GM23338 (cell line): Measurements from ENCODE around the gene ADGRG6. TPM values are rescaled to one million over a fixed set of nuclear protein-coding genes. Genes with fewer than 3 reads are reported as not detected.

ENCODE experiments used
- ATAC-seq: fragments of 200-7000 bp; cut with Tn5 transposase; 3 replicates; pipeline ENCODE4 v1.9.1; 2020
- DNase-seq: peaks from one replicate; pipeline ENCODE4 v3.0.0-alpha.2; 2015; ENCODE audit warnings: low spot score
- H2AFZ ChIP-seq: fragments of 200-600 bp; sonication (generic); 2 replicates; pipeline ENCODE4 v1.8.0; 2016; ENCODE audit warnings: antibody characterized with exemption, mild to moderate bottlenecking, moderate library complexity
- H3F3A ChIP-seq: fragments of 200-600 bp; sonication (generic); replicated peaks from 2 replicates; pipeline ENCODE4 v1.8.0; 2017; ENCODE audit warnings: antibody characterized with exemption, mixed run types, low read depth
- H3K27ac ChIP-seq: fragments of 200-600 bp; sonication (generic); 2 replicates; pipeline ENCODE4 v1.6.1; 2016; ENCODE audit warnings: low read depth
- H3K27me3 ChIP-seq: fragments of 200-600 bp; sonication (generic); 2 replicates; pipeline ENCODE4 v1.8.0; 2016; ENCODE audit warnings: mild to moderate bottlenecking, mixed run types, moderate library complexity; ENCODE audit not compliant: insufficient read depth
- H3K36me3 ChIP-seq: fragments of 200-600 bp; sonication (generic); 2 replicates; pipeline ENCODE4 v1.8.0; 2016; ENCODE audit warnings: mild to moderate bottlenecking; ENCODE audit not compliant: insufficient read depth
- H3K4me1 ChIP-seq: fragments of 200-600 bp; sonication (generic); 2 replicates; pipeline ENCODE4 v1.8.0; 2016; ENCODE audit warnings: mild to moderate bottlenecking, moderate library complexity; ENCODE audit not compliant: insufficient read depth
- H3K4me2 ChIP-seq: fragments of 200-600 bp; sonication (generic); 2 replicates; pipeline ENCODE4 v1.7.1; 2017; ENCODE audit warnings: mixed run types
- H3K4me3 ChIP-seq: fragments of 200-600 bp; sonication (generic); 2 replicates; pipeline ENCODE4 v1.6.1; 2016; ENCODE audit warnings: mixed run types
- H3K79me2 ChIP-seq: fragments of 200-600 bp; sonication (generic); replicated peaks from 2 replicates; pipeline ENCODE4 v1.8.0; 2017; ENCODE audit warnings: mild to moderate bottlenecking; ENCODE audit not compliant: insufficient read depth
- H3K9me2 ChIP-seq: fragments of 200-600 bp; sonication (generic); 2 replicates; pipeline ENCODE4 v1.8.0; 2017; ENCODE audit not compliant: insufficient read depth
- H4K20me1 ChIP-seq: fragments of 200-600 bp; sonication (generic); replicated peaks from 2 replicates; pipeline ENCODE4 v1.8.0; 2017; ENCODE audit warnings: mild to moderate bottlenecking; ENCODE audit not compliant: insufficient read depth
- H3K27ac Mint-ChIP-seq: 2 replicates; pipeline ENCODE4 v1.8.0; 2020; ENCODE audit warnings: inconsistent platforms, mild to moderate bottlenecking, moderate library complexity, mixed read lengths
- H3K27me3 Mint-ChIP-seq: 3 replicates; pipeline ENCODE4 v1.8.0; 2022; ENCODE audit warnings: low read depth, mild to moderate bottlenecking, moderate library complexity, mixed read lengths, inconsistent platforms; ENCODE audit not compliant: insufficient read depth, poor library complexity
- H3K36me3 Mint-ChIP-seq: 3 replicates; pipeline ENCODE4 v1.8.0; 2021; ENCODE audit warnings: low read depth, mild to moderate bottlenecking, inconsistent platforms, moderate library complexity, mixed read lengths
- H3K4me1 Mint-ChIP-seq: 3 replicates; pipeline ENCODE4 v1.8.0; 2020; ENCODE audit warnings: mild to moderate bottlenecking, inconsistent platforms, mixed read lengths
- H3K4me3 Mint-ChIP-seq: 3 replicates; pipeline ENCODE4 v1.8.0; 2021; ENCODE audit warnings: moderate library complexity, mild to moderate bottlenecking, inconsistent platforms, mixed read lengths
- H3K9me3 Mint-ChIP-seq: 3 replicates; pipeline ENCODE4 v1.8.0; 2020; ENCODE audit warnings: moderate library complexity, mild to moderate bottlenecking, inconsistent platforms, mixed read lengths
- CREB1 ChIP-seq: fragments of 250-450 bp; sonication (Bioruptor Pico); IDR thresholded peaks from 2 replicates; pipeline ENCODE4 v1.5.0; 2020; ENCODE audit warnings: low read depth, mild to moderate bottlenecking, moderate library complexity
- EZH2 ChIP-seq: fragments of 200-600 bp; sonication (generic); IDR thresholded peaks from one replicate; pipeline ENCODE4 v1.8.0; 2017; ENCODE audit warnings: antibody characterized with exemption, mild to moderate bottlenecking, low read depth; ENCODE audit not compliant: unreplicated experiment
- EZH2phosphoT487 ChIP-seq: fragments of 200-600 bp; sonication (generic); IDR thresholded peaks from one replicate; pipeline ENCODE4 v1.8.1; 2018; ENCODE audit warnings: antibody characterized with exemption; ENCODE audit not compliant: unreplicated experiment
- JUNB ChIP-seq: IDR thresholded peaks from one replicate; pipeline ENCODE4 v1.6.1; 2016; ENCODE audit warnings: antibody characterized with exemption; ENCODE audit not compliant: unreplicated experiment
- NANOG ChIP-seq: IDR thresholded peaks from 2 replicates; pipeline ENCODE4 v1.6.1; 2016; ENCODE audit warnings: antibody characterized with exemption, borderline replicate concordance
- POLR2AphosphoS5 ChIP-seq: IDR thresholded peaks from 2 replicates; pipeline ENCODE4 v1.6.1; 2016; ENCODE audit warnings: antibody characterized with exemption, low read depth
- STAT1 ChIP-seq: IDR thresholded peaks from one replicate; pipeline ENCODE4 v1.6.1; 2016; ENCODE audit warnings: antibody characterized with exemption; ENCODE audit not compliant: unreplicated experiment
- ZNF114 ChIP-seq: fragments of 250-450 bp; sonication (Bioruptor Pico); IDR thresholded peaks from 2 replicates; pipeline ENCODE4 v1.5.0; 2020; ENCODE audit warnings: mild to moderate bottlenecking, moderate library complexity
- ZNF331 ChIP-seq: fragments of 250-450 bp; sonication (Bioruptor Pico); IDR thresholded peaks from 2 replicates; pipeline ENCODE4 v1.5.0; 2020; ENCODE audit warnings: low read depth, mild to moderate bottlenecking, moderate library complexity
- polyA plus RNA-seq: library from polyadenylated mRNA; unstranded; fragments of >200 nt; fragmentation: Nextera tagmentation; extraction: Ambion mirVana; gene quantifications from 2 replicates; pipeline ENCODE4 v1.2.1, GENCODE V29; 2016
- total RNA-seq: library from RNA; depleted of rRNA; stranded (reverse); fragments of >200 nt; shearing (Covaris generic); gene quantifications from 2 replicates; pipeline ENCODE4 v1.2.3, GENCODE V29; 2014
- TF ChIP-seq, protein P1 (sequence below), 2 experiments: fragments of 200-600 bp in 1 of 2; sonication (generic) in 1 of 2; conservative IDR thresholded peaks; 2 replicates each; pipeline versions ENCODE4 v1.5.1 to v1.6.1; 2016 to 2017; ENCODE audit warnings: antibody characterized with exemption in 2 of 2, low read depth in 2 of 2, mild to moderate bottlenecking in 2 of 2, moderate library complexity in 1 of 2
- TF ChIP-seq, protein P2 (sequence below): IDR thresholded peaks from 2 replicates; pipeline ENCODE4 v1.6.1; 2016; ENCODE audit warnings: antibody characterized with exemption

The ADGRG6 gene
- total and polyA plus RNA-seq, 2 experiments from 2014 or later, result 1.3 to 7.7 TPM

GRCh38 chr6:142457638-142458406 is 156.0 kb downstream of the ADGRG6 start:
- no peak overlapping the region; the same call in 1 of the 2 replicates for H3K27ac Mint-ChIP-seq
- H2AFZ ChIP-seq, result no peak overlapping the region; the same call in 1 of the 2 replicates
- H3K36me3 ChIP-seq, result no peaks in the 10 kb centered on the region
- no peak overlapping the region for H3K27ac ChIP-seq
- H3K27me3 Mint-ChIP-seq, result peaks cover 1% of the 10 kb centered on the region
- H3K27me3 ChIP-seq, result no peaks in the 10 kb centered on the region
- TF ChIP-seq ZNF331 (CRISPR knock-in tag) (no peak), EZH2 (no peak)
- TF ChIP-seq, protein P1, sequence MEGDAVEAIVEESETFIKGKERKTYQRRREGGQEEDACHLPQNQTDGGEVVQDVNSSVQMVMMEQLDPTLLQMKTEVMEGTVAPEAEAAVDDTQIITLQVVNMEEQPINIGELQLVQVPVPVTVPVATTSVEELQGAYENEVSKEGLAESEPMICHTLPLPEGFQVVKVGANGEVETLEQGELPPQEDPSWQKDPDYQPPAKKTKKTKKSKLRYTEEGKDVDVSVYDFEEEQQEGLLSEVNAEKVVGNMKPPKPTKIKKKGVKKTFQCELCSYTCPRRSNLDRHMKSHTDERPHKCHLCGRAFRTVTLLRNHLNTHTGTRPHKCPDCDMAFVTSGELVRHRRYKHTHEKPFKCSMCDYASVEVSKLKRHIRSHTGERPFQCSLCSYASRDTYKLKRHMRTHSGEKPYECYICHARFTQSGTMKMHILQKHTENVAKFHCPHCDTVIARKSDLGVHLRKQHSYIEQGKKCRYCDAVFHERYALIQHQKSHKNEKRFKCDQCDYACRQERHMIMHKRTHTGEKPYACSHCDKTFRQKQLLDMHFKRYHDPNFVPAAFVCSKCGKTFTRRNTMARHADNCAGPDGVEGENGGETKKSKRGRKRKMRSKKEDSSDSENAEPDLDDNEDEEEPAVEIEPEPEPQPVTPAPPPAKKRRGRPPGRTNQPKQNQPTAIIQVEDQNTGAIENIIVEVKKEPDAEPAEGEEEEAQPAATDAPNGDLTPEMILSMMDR (conservative IDR thresholded peaks at IDR 0.05; ENCODE audit: low read depth in 2 of 2), result no peak
- peaks cover 14% of the 10 kb centered on the region for H3K9me3 Mint-ChIP-seq
- no peaks in the 10 kb centered on the region for H3F3A ChIP-seq
- no peak overlapping the region for H3K4me3 Mint-ChIP-seq
- H3K4me1 Mint-ChIP-seq, result no peaks in the 10 kb centered on the region
- H3K4me1 ChIP-seq, result 0 out of 2 replicates have a peak, but pooled peaks cover 3% of the 10 kb centered on the region
- no peaks in the 10 kb centered on the region for H4K20me1 ChIP-seq
- H3K4me3 ChIP-seq, result no peak overlapping the region
- no peak for DNase-seq
- H3K79me2 ChIP-seq, result no peaks in the 10 kb centered on the region
- H3K4me2 ChIP-seq, result no peak overlapping the region
- H3K9me2 ChIP-seq, result no peaks in the 10 kb centered on the region; the same call in 1 of the 2 replicates
- H3K36me3 Mint-ChIP-seq, result peaks cover 12% of the 10 kb centered on the region; the same call in 2 of the 3 replicates
- ATAC-seq, result no peak

- Histone ChIP-seq H3F3A (no peaks in the 10 kb centered on the region), H3K4me3 (no peak overlapping the region), H3K79me2 (no peaks in the 10 kb centered on the region), H3K27ac (no peak overlapping the region), H3K4me1 (0 out of 2 replicates have a peak, but pooled peaks cover 3% of the 10 kb centered on the region), H4K20me1 (no peaks in the 10 kb centered on the region), H3K27me3 (no peaks in the 10 kb centered on the region), H3K36me3 (0 out of 2 replicates have a peak, but pooled peaks cover 5% of the 10 kb centered on the region), H2AFZ (0 out of 2 replicates have a peak overlapping the region, but pooled peaks have one; percentile 23), H3K4me2 (no peak overlapping the region), H3K9me2 (no peaks in the 10 kb centered on the region; the same call in 1 of the 2 replicates)
- Mint-ChIP-seq H3K4me1 (no peaks in the 10 kb centered on the region), H3K4me3 (no peak overlapping the region), H3K9me3 (peaks cover 23% of the 10 kb centered on the region), H3K36me3 (peaks cover 21% of the 10 kb centered on the region), H3K27me3 (peaks cover 1% of the 10 kb centered on the region), H3K27ac (no peak overlapping the region)
- ATAC-seq (no peak), DNase-seq (no peak)
- TF ChIP-seq NANOG, result no peak
These were observed 157.0 kb downstream of the ADGRG6 start for GRCh38 chr6:142458836-142459235.

GRCh38 chr6:142459271-142459670 is 157.5 kb downstream of the ADGRG6 start:
- peaks cover 23% of the 10 kb centered on the region for H3K9me3 Mint-ChIP-seq
- H3K79me2 ChIP-seq, result no peaks in the 10 kb centered on the region
- ATAC-seq (no peak), DNase-seq (no peak)
- 0 out of 2 replicates have a peak, but pooled peaks cover 7% of the 10 kb centered on the region for H3K36me3 ChIP-seq
- H3K27me3 Mint-ChIP-seq, result peaks cover 1% of the 10 kb centered on the region
- H3K9me2 ChIP-seq, result no peaks in the 10 kb centered on the region; the same call in 1 of the 2 replicates
- no peaks in the 10 kb centered on the region for H3K27me3 ChIP-seq
- H3K4me3 ChIP-seq, result no peak overlapping the region
- no peaks in the 10 kb centered on the region for H4K20me1 ChIP-seq
- H3K4me1 Mint-ChIP-seq, result no peaks in the 10 kb centered on the region
- H3K4me2 ChIP-seq, result no peak overlapping the region
- peaks cover 21% of the 10 kb centered on the region for H3K36me3 Mint-ChIP-seq
- no peak overlapping the region for H3K27ac ChIP-seq
- H3K27ac Mint-ChIP-seq, result no peak overlapping the region
- H3K4me3 Mint-ChIP-seq, result no peak overlapping the region
- 0 out of 2 replicates have a peak overlapping the region, but pooled peaks have one; percentile 23 for H2AFZ ChIP-seq
- 0 out of 2 replicates have a peak, but pooled peaks cover 3% of the 10 kb centered on the region for H3K4me1 ChIP-seq
- no peaks in the 10 kb centered on the region for H3F3A ChIP-seq
- TF ChIP-seq ZNF114 (CRISPR knock-in tag) (no peak), JUNB (no peak), EZH2phosphoT487 (no peak), EZH2 (no peak), ZNF331 (CRISPR knock-in tag) (no peak), NANOG (no peak), STAT1 (no peak), CREB1 (CRISPR knock-in tag) (no peak), POLR2AphosphoS5 (no peak)
- TF ChIP-seq, protein P2, sequence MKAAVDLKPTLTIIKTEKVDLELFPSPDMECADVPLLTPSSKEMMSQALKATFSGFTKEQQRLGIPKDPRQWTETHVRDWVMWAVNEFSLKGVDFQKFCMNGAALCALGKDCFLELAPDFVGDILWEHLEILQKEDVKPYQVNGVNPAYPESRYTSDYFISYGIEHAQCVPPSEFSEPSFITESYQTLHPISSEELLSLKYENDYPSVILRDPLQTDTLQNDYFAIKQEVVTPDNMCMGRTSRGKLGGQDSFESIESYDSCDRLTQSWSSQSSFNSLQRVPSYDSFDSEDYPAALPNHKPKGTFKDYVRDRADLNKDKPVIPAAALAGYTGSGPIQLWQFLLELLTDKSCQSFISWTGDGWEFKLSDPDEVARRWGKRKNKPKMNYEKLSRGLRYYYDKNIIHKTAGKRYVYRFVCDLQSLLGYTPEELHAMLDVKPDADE, result no peak
